Spleen (tissue), 7 donors: ENCODE results near the gene GPER1.

Experiments used
- POLR2A ChIP-seq, 3 donors: fragments of 450-650 bp; IDR thresholded peaks; one replicate each; pipeline ENCODE4 v1.5.1; 2017; ENCODE audit warnings: antibody characterized with exemption in 3 of 3, mild to moderate bottlenecking in 1 of 3
- TF ChIP-seq, protein P1 (sequence below), 11 experiments: fragments of 200-600 bp in 7 of 11; fragments of 450-650 bp in 4 of 11; sonication (generic) in 4 of 11; IDR thresholded peaks in 8 of 11; conservative IDR thresholded peaks in 3 of 11; 1 replicate in 7 of 11; 2 replicates in 4 of 11; pipeline versions ENCODE4 v1.4.0 to v1.8.0; 2016 to 2021; ENCODE audit warnings: antibody characterized with exemption in 11 of 11, inconsistent platforms in 4 of 11, mild to moderate bottlenecking in 1 of 11
- donor health status: DM: no; HTN: no; CAD: no; lungs with moderate emphysema.
- donor health status: DM: no; HTN: no; CAD: no.
- donor health status: DM: no; HTN: no; CAD: no.

DNA sequence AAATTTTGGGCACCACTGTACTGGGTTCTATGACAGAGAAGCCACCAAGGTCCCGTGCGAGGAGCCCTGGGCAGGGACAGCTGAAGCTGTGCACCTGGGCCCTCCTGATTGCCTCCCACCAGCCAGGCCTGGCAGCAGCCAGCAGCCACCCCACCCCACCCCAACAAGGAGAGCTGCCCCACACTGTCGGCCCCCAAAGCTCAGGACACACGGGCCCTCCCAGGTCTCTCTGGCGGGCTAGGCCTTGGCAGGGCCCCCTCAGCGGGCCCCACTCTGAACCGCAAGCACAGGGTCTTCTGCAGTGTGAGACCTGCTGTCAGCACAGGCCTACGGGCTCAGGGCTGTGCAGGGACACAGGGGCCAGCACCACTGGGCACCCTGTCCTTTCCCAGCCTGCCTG is 38.1 kb upstream of the GPER1 start:
- TF ChIP-seq, protein P1, sequence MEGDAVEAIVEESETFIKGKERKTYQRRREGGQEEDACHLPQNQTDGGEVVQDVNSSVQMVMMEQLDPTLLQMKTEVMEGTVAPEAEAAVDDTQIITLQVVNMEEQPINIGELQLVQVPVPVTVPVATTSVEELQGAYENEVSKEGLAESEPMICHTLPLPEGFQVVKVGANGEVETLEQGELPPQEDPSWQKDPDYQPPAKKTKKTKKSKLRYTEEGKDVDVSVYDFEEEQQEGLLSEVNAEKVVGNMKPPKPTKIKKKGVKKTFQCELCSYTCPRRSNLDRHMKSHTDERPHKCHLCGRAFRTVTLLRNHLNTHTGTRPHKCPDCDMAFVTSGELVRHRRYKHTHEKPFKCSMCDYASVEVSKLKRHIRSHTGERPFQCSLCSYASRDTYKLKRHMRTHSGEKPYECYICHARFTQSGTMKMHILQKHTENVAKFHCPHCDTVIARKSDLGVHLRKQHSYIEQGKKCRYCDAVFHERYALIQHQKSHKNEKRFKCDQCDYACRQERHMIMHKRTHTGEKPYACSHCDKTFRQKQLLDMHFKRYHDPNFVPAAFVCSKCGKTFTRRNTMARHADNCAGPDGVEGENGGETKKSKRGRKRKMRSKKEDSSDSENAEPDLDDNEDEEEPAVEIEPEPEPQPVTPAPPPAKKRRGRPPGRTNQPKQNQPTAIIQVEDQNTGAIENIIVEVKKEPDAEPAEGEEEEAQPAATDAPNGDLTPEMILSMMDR (IDR thresholded peaks at IDR 0.05 in 8 of 11, conservative IDR thresholded peaks at IDR 0.05 in 3 of 11): no peak
- no peak for TF ChIP-seq POLR2A (IDR thresholded peaks at IDR 0.05)
